HG03108 (cell line): ENCODE results near the gene ATPAF1.
"Not testable (repeated sequence)": the region's sequence is repeated elsewhere in the genome, so short reads cannot be mapped to it uniquely, and the experiment has no call there.

Source experiments
- ATAC-seq: cut with Tn5 transposase; IDR thresholded peaks from one replicate; pipeline ENCODE4 v1.9.1; 2021; ENCODE audit warnings: moderate library complexity; ENCODE audit not compliant: unreplicated experiment

The ATPAF1 gene

DNA sequence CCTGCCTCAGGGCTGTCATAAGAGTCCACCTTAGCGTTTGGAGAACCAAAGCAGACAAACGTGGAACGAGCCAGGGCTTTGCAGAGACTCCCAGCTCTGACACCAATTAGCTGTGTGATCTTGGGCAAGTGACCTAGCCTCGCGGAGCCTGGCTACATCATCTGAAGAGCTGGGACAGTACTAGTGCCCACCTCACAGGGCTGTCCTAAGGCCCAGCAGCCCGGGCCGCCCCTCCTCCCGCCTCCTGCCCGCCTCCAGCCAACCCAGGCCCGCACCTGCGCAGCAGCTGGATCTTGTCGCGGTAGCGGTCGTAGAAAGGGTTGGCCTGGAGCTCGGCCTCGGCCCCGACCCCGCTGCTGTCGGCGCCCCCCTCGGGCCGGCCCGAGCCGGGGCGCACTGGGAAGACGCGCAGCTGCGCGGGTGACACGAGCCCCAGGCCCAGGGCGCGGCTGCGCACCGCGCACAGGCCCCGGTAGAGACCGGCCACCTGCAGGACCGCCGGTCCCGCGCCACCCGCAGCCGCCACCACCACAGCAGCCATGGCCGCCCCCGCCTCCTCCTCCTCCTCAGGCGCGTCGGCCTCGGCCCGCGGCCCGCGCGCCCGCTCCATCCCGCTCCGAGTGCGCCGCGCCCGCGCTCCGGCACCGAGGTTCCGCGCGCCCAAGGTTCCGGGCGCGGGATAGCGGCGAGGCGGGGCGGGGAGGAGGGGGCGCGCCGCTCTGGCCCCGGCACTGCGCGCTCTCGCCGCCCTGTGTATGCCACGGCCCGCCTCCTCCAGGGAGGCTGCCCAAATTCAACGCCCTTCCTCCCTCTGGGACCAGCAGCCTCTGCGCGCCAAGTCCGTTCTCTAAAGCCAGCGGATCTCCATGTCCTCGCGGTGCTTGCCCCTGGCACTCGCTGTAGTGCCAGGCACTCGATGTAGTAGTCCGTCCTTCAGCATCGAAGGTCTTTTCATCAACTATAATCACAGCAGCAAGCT lies at the start of gene ATPAF1:
Gene ATPAF1, minus strand, starts transcription at position 583 of the 979 bp plus-strand sequence. Its CDS starts 42 bp downstream, at position 541.
- ATAC-seq: peak; percentile 78

DNA sequence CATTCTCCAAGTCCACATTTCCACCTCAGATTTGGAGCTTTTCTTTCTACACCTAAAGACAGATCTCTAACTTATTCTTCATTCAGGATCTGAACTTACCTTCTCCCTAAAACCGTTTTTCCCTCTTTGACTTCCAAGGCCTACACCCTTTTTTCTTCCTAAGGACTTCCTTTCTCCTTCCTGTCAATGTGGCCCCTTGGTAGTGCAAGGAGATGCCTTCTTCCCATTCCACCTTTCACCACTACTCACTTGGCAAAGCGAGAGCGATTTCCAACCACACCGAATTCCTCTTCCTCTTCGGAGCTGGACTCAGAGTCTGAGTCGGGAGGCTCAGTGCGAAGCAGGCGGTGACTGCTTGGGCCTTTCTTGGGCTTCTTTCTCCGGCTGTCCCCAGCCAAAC lies 49.5 kb upstream of the ATPAF1 start:
- no peak for ATAC-seq

- no peak for ATAC-seq
Measured at GRCh38 chr1:46714976-46715375, 46.8 kb upstream of the ATPAF1 start.

DNA sequence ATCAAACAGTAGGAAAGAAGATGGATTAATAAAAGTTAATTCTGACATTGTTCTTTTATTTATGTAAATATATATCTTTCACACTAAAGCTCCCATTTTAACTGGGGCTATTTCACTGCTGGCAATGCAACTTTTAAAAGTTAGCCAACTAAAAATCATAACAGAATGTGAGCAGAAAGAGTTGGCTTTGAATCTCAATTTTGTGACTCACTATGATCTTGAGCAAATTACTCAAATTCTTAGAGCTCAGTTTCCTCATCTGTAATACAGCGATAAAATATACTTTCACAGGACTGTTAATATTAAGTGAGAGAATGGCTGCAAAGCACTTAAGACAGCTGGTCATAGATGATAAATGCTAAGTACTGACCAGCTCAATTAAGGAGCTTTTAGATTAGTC lies 40.0 kb upstream of the ATPAF1 start:
- ATAC-seq: no peak

- ATAC-seq: no peak
Measured at GRCh38 chr1:46705408-46705807, 37.2 kb upstream of the ATPAF1 start.

- ATAC-seq: no peak
Measured at GRCh38 chr1:46703927-46704641, 35.9 kb upstream of the ATPAF1 start.

DNA sequence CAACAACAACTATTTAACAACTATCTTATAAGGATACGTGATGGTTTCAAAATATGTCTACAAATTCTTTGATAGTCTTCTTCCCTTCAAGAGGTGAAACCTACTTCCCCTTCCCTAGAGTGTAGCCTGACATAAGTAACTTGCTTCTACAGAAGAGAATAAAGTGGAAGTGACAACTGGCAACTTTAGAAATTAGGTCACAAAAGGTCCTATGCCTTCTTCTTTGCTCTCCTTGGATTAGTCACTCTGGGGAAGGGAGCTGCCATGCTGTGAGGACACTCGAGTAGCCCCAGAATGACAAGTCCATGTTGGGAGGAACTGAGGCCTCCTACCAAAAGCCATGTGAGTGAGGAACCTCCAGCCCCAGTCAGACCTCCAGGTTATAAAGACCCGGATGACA lies 31.5 kb upstream of the ATPAF1 start:
- ATAC-seq: no peak

DNA sequence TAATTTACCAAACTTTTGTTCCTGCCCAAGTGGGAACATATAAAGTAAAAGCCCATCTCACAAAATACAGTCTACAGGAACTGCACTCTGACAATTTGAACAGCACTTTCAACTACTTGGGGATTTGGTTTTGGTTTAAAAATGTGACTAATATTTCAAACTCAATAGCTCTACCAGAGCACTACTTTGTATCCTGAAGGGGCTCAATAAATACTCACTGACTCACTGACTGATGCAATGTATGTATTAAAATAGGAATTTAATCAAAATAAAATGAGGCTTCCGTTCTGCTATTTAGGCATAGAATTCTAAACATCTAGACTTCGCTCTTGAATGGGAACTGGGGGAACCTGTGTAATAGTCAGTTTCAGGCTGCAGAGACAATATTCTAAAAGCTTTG lies 28.9 kb upstream of the ATPAF1 start:
- no peak for ATAC-seq

- ATAC-seq: not testable (repeated sequence)
Measured at GRCh38 chr1:46694676-46695075, 26.5 kb upstream of the ATPAF1 start.

DNA sequence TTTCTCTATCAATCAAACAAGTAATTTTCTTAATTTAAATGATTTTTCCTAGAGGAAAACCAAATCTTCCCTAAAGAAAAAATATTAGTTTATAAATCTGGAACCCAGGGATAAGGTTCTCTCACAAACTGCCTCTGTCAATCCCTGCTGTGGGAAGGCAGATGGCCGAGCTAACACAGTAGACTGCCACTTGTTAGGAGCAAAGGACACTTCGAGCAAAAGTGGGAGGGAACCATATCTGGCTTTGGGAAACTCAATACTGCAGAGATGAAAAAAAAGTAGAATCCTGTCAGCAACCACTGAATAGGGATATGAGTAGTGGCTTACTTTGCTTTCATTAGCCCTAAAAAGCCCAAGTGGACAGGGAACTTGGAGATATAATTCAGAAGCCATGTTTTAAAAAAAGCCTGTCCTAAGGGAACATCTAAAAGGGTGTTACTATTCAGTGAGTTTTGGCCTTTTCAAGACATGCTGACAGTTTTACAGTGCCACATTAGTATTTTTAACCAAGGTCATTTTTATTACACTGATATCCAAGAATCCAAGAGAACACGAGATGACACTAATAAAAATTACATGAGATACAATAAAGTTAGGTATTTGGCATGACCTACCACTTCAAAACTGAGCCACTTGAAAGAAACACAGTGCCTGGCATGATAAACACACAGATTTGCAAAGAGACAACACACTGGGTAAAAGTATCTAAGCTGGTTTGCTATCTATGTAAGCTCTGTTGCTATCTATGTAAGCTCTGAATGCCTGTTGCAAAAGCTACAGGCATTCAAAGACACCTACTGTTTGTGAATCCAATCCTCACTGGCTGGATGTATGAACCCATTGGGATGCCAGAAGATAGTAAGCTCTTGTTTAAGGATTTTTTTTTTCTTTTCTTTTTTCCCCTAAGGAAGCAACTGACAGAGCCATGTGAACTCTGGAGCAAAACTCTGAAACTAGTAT lies 24.9 kb upstream of the ATPAF1 start:
- no peak for ATAC-seq

DNA sequence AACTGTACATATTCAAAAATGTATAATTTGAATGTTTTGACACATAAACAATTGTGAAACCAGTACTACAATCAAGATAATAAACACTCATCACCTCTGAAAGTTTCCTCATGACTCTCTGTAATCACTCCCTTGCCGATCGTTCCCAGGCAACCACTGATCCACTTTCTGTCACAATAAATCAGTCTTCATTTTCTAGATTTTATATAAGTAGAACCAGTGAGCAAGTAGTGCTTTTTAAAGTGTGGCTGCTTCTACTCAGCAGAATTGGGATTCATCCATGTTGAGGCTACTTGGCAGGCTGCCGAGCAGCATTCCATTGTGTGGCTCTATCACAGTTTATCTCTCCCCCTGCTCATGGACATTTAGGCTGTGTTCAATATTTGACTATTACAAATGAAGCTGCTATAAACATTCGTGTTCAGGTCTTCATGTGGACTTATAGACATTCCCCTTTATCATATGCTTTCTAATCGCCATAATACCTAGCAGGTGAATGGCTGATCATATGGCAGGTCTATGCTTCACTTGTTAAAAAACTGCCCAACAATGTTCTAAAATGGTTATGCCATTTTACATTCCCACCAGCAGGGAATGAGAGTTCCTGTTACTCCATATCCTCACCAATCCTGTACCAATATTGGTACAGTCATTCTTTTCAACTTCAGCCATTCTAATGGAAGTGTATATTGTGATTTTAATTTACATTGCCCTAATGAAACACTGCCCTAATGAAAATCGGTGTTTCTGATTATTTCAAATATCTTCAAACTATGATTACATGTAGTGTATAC lies 24.0 kb upstream of the ATPAF1 start:
- ATAC-seq: no peak

DNA sequence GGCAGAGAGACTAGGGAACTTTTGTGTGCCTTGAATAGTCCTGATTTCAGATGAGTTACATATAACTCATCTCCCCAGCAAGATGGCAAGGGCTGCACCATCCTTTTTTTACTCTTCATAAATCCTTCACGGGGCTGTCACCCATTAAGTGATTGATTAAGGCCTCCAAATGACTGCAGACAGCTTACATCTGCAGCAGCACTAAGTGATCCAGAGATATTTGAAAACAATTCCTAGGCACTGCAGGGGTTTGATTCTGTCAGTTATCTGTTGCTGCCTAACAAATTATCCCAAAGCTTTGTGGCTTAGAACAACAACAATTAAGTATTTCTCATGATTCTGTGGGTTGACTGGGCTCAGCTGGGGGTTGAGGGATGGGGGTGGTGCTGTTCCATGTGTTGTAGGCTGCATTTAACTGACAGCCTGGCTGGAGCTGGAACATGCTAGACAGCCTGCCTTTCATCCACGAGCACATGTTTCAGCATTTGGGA lies 22.8 kb upstream of the ATPAF1 start:
- ATAC-seq: no peak

GRCh38 chr1:46689897-46690296 lies 21.7 kb upstream of the ATPAF1 start:
- no peak for ATAC-seq

DNA sequence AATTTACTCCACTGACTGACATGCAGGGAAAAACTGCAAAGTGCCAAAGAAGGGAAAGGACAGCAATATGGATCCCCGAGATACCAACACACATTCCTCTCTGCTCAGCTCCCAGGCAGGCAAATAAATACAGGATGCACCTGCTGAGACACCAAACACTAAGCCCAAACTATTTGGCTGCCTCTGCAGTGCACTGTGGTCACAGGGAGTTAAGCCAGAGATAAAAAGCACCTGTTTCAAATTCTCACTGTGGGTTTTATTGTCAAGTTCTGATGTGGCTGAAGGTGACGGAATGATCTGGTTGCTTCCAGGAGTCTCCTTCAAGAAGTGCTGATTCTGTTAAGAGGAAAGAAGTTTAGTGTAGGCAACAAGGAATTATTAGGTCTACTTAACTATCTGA lies 21.2 kb upstream of the ATPAF1 start:
- no peak for ATAC-seq

- ATAC-seq: no peak
Measured at GRCh38 chr1:46687921-46688509, 19.9 kb upstream of the ATPAF1 start.

- ATAC-seq: no peak
Measured at GRCh38 chr1:46687093-46687659, 19.0 kb upstream of the ATPAF1 start.

DNA sequence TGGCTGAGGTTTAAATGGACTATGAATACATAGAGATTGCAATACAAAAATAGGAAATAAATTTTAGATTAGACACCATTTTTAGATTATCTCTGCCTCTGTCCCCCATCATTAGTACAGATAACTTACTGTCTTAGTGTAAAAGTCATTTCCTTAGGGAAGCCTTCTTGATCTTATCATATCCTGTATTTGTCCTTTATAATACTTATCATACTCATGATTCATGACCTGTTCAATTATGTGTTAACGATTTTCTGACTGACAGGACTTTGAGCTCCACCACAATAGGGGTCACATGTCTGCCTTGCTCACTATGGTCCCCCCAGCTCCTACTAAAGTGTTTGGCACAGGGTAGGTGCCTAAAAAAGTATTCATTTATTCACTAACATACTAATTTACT lies 18.1 kb upstream of the ATPAF1 start:
- no peak for ATAC-seq

DNA sequence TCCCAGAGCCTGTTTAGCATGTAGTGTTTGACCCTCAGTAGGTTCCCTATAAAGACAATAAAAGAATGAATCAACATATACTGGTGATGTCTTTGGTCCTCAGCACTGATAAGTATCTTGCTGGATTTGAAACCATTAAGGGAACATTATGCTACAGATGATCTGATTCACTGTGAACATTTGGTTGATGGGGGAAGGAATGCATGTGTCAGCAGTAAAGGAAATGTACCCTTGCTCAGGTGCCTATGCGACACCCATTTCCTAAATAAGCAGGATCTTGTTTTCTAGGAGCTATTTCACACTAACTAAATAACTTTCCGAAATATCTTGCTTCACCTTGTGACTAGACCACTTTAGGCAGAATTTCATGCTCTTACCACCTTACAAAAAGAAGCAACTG lies 16.5 kb upstream of the ATPAF1 start:
- ATAC-seq: no peak

DNA sequence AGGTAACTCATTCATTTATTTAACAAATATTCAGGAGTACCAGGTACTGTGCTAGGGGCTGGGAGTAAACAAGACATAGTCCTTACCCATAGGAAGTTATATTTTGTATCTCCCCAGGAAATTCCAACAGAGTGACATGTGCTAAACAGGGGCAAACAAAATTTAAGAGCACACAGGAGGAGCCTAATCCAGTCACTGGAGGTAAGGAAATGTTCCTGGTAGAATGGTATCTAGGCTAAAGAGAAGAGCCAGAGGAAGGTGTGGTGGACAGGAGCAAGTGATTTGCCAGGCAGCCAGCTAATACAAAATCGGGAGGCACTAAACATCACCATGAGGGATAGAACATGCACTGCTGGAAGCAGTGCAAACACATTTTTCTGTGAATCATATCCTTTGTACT lies 13.9 kb upstream of the ATPAF1 start:
- ATAC-seq: no peak
